Right atrium auricular region (tissue), 2 donors: ENCODE data around the gene NOS1AP. TPM values are rescaled to one million over a fixed set of nuclear protein-coding genes. Genes with fewer than 3 reads are reported as not detected.

Experiments used
- DNase-seq: peaks from one replicate; pipeline ENCODE4 v3.0.0-alpha.2; 2019; ENCODE audit warnings: low spot score
- H3K27ac ChIP-seq, 2 donors: fragments of 200-600 bp; sonication (generic); 1 replicate in 1 of 2; 2 replicates in 1 of 2; pipeline ENCODE4 v1.5.1; 2016 to 2019
- H3K27me3 ChIP-seq, 2 donors: fragments of 200-600 bp; sonication (generic); one replicate each; pipeline versions ENCODE4 v1.5.1 to v1.6.0; 2017 to 2019
- H3K36me3 ChIP-seq: fragments of 200-600 bp; sonication (generic); one replicate; pipeline ENCODE4 v1.5.1; 2016
- H3K4me1 ChIP-seq, 2 donors: fragments of 200-600 bp; sonication (generic); one replicate each; pipeline versions ENCODE4 v1.5.1 to v1.6.0; 2017 to 2019
- H3K4me3 ChIP-seq, 2 donors: fragments of 200-600 bp; sonication (generic); 1 replicate in 1 of 2; 2 replicates in 1 of 2; pipeline ENCODE4 v1.5.1; 2017 to 2019; ENCODE audit warnings: mild to moderate bottlenecking in 1 of 2, moderate library complexity in 1 of 2
- H3K9me3 ChIP-seq, 2 donors: fragments of 200-600 bp; sonication (generic); one replicate each; pipeline ENCODE4 v1.5.1; 2019
- total RNA-seq, 2 donors: library from RNA; depleted of rRNA; stranded (reverse); fragments of >200 nt; gene quantifications; one replicate each; pipeline ENCODE4 v1.1.0, GENCODE V29; 2016
- TF ChIP-seq, protein P1 (sequence below), 2 donors: fragments of 200-600 bp; sonication (generic); IDR thresholded peaks; one replicate each; pipeline ENCODE4 v1.5.1; 2019; ENCODE audit warnings: antibody characterized with exemption in 2 of 2

NOS1AP gene
- total RNA-seq, 2 donors from 2014 or later = 2.2 to 2.4 TPM

DNA sequence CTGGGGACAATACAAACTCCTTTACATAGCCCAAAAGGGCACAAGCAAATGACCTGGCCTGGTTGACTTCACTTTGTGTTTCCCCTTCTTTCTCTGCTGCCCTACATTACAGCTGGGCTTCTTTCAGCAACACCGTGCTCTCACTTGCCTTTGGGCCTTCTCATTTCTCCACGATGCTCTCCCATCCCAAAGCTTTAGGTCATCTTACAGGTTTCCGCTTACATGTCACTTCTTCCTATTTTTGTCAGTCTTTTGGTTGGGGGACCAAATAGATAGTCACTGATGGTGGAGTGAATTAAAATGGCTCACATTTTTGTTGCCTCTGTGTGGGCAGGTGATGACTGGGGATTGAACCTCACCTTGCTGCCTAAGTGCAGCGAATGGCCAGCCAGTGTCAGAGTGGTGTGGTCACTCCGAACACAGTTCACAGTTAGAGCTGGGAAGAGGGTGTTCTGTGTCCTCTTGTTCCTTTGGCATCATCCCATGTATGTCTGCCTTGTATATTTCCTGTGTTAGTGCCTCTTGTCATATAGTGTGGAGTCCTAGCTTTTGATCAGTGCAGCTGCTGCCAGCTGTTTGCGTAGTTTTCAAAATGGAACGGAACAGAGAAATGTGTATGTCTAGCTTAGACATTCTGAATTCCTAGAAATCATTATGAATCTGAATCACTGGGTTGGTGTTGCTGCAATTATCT, 134.8 kb downstream of the NOS1AP start:
- no peak for DNase-seq
- TF ChIP-seq, protein P1, sequence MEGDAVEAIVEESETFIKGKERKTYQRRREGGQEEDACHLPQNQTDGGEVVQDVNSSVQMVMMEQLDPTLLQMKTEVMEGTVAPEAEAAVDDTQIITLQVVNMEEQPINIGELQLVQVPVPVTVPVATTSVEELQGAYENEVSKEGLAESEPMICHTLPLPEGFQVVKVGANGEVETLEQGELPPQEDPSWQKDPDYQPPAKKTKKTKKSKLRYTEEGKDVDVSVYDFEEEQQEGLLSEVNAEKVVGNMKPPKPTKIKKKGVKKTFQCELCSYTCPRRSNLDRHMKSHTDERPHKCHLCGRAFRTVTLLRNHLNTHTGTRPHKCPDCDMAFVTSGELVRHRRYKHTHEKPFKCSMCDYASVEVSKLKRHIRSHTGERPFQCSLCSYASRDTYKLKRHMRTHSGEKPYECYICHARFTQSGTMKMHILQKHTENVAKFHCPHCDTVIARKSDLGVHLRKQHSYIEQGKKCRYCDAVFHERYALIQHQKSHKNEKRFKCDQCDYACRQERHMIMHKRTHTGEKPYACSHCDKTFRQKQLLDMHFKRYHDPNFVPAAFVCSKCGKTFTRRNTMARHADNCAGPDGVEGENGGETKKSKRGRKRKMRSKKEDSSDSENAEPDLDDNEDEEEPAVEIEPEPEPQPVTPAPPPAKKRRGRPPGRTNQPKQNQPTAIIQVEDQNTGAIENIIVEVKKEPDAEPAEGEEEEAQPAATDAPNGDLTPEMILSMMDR (IDR thresholded peaks at IDR 0.05) = no peak
- peaks cover 0 to 9% of the 10 kb centered on the region in 2 donors for H3K4me1 ChIP-seq
- no peaks in the 10 kb centered on the region for H3K36me3 ChIP-seq
- H3K27me3 ChIP-seq = no peaks in the 10 kb centered on the region
- H3K4me3 ChIP-seq = no peak overlapping the region
- H3K27ac ChIP-seq = no peak overlapping the region
- no peaks in the 10 kb centered on the region for H3K9me3 ChIP-seq

DNA sequence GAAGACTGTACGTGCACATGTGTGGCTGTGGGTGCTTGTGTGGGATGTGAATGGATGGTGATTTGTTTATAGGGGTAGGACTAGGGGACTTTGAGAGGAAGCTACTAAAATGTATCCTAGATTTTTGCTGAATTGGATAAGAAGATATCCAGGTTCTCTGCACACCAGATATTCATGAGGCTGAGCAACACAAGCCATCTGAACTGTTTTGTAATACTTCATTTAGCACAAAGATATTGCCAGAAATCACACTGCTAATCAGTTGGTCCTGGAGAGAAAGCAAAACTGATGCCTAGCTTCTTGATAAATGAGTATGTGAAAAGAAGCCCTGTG, 135.3 kb downstream of the NOS1AP start:
- Histone ChIP-seq H3K4me3 (no peak overlapping the region), H3K27me3 (no peaks in the 10 kb centered on the region), H3K27ac (no peak overlapping the region), H3K9me3 (no peaks in the 10 kb centered on the region), H3K4me1 (peaks cover 0 to 9% of the 10 kb centered on the region in 2 donors), H3K36me3 (no peaks in the 10 kb centered on the region)
- DNase-seq = no peak
- TF ChIP-seq, protein P1 (IDR thresholded peaks at IDR 0.05) = no peak

GRCh38 chr1:162206300-162206699, 136.8 kb downstream of the NOS1AP start:
- Histone ChIP-seq H3K4me3 (no peak overlapping the region), H3K27ac (no peak overlapping the region), H3K27me3 (no peaks in the 10 kb centered on the region), H3K4me1 (peaks cover 0 to 9% of the 10 kb centered on the region in 2 donors), H3K9me3 (no peaks in the 10 kb centered on the region), H3K36me3 (no peaks in the 10 kb centered on the region)
- TF ChIP-seq, protein P1 (IDR thresholded peaks at IDR 0.05) = no peak
- no peak for DNase-seq

GRCh38 chr1:162206749-162207635, 137.5 kb downstream of the NOS1AP start:
- no peaks in the 10 kb centered on the region for H3K36me3 ChIP-seq
- H3K9me3 ChIP-seq = no peaks in the 10 kb centered on the region
- TF ChIP-seq, protein P1 (IDR thresholded peaks at IDR 0.05) = no peak
- no peak overlapping the region for H3K27ac ChIP-seq
- H3K27me3 ChIP-seq = no peaks in the 10 kb centered on the region
- peaks cover 0 to 10% of the 10 kb centered on the region in 2 donors for H3K4me1 ChIP-seq
- no peak for DNase-seq
- H3K4me3 ChIP-seq = no peak overlapping the region

GRCh38 chr1:162207862-162208261, 138.4 kb downstream of the NOS1AP start:
- Histone ChIP-seq H3K9me3 (no peaks in the 10 kb centered on the region), H3K4me3 (no peak overlapping the region), H3K36me3 (no peaks in the 10 kb centered on the region), H3K27me3 (no peaks in the 10 kb centered on the region), H3K27ac (no peak overlapping the region), H3K4me1 (peaks cover 0 to 19% of the 10 kb centered on the region in 2 donors)
- TF ChIP-seq, protein P1 (IDR thresholded peaks at IDR 0.05) = no peak
- no peak for DNase-seq
